Measurements from ENCODE around the gene RBM33. TPM values are rescaled to one million over a fixed set of nuclear protein-coding genes. Genes with fewer than 3 reads are reported as not detected.
A peak's percentile ranks its signal among the peaks of the same experiment; 100 is the strongest.

Gene RBM33
- total RNA-seq, 1 donor from 2014 or later, result 25.0 TPM

DNA sequence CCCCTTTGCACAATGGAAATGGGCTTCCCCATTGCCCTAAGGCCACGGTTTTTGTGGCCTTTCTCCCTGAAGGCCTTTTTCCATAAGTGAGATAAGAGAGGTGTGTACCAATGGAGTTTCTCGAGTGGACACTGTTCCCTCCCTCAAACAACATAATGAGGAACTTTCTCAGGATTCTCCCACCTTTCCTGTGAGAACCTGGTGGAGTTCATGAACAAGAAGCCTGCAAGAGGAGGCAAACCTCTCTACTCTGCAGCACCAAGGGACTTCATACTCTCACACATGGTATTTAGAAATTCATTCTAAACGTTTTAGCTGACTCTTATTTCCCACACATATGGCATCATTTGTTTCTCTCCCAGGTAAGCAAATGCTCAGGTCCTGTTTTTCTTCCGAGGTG, 7.3 kb upstream of the RBM33 start:
- no peak for DNase-seq (ENCODE audit: low read depth)
- no peak for TF ChIP-seq CTCF (IDR thresholded peaks at IDR 0.05; ENCODE audit: insufficient read depth, low read length, poor library complexity, severe bottlenecking)
- H3K36me3 ChIP-seq (ENCODE audit: control insufficient read depth, insufficient read depth, low read length), result no peaks in the 10 kb centered on the region
- no peak overlapping the region for H3K4me3 ChIP-seq (ENCODE audit: low read depth, low read length)
- H3K27me3 ChIP-seq (ENCODE audit: control insufficient read depth, insufficient read depth, low read length), result no peaks in the 10 kb centered on the region

GRCh38 chr7:155638366-155638765, 6.1 kb upstream of the RBM33 start:
- TF ChIP-seq CTCF (IDR thresholded peaks at IDR 0.05; ENCODE audit: insufficient read depth, low read length, poor library complexity, severe bottlenecking), result no peak
- no peak for DNase-seq (ENCODE audit: low read depth)

GRCh38 chr7:155639958-155640520, 4.4 kb upstream of the RBM33 start:
- no peaks in the 10 kb centered on the region for H3K36me3 ChIP-seq (ENCODE audit: control insufficient read depth, insufficient read depth, low read length)
- DNase-seq (ENCODE audit: low read depth), result no peak
- TF ChIP-seq CTCF (IDR thresholded peaks at IDR 0.05; ENCODE audit: insufficient read depth, low read length, poor library complexity, severe bottlenecking), result no peak
- no peak overlapping the region for H3K4me3 ChIP-seq (ENCODE audit: low read depth, low read length)
- no peaks in the 10 kb centered on the region for H3K27me3 ChIP-seq (ENCODE audit: control insufficient read depth, insufficient read depth, low read length)

More at GRCh38 chr7:155638366-155638765, 6.1 kb upstream of the RBM33 start:
- Histone ChIP-seq H3K36me3 (ENCODE audit: control insufficient read depth, insufficient read depth, low read length) (no peaks in the 10 kb centered on the region), H3K4me3 (ENCODE audit: low read depth, low read length) (no peak overlapping the region), H3K27me3 (ENCODE audit: control insufficient read depth, insufficient read depth, low read length) (no peaks in the 10 kb centered on the region)

GRCh38 chr7:155640629-155641028, 3.8 kb upstream of the RBM33 start:
- H3K36me3 ChIP-seq (ENCODE audit: control insufficient read depth, insufficient read depth, low read length), result no peaks in the 10 kb centered on the region
- TF ChIP-seq CTCF (IDR thresholded peaks at IDR 0.05; ENCODE audit: insufficient read depth, low read length, poor library complexity, severe bottlenecking), result no peak
- DNase-seq (ENCODE audit: low read depth), result no peak
- H3K4me3 ChIP-seq (ENCODE audit: low read depth, low read length), result no peak overlapping the region
- H3K27me3 ChIP-seq (ENCODE audit: control insufficient read depth, insufficient read depth, low read length), result no peaks in the 10 kb centered on the region

- DNase-seq (ENCODE audit: low read depth), result no peak
- no peaks in the 10 kb centered on the region for H3K36me3 ChIP-seq (ENCODE audit: control insufficient read depth, insufficient read depth, low read length)
- H3K27me3 ChIP-seq (ENCODE audit: control insufficient read depth, insufficient read depth, low read length), result no peaks in the 10 kb centered on the region
- no peak for TF ChIP-seq CTCF (IDR thresholded peaks at IDR 0.05; ENCODE audit: insufficient read depth, low read length, poor library complexity, severe bottlenecking)
- H3K4me3 ChIP-seq (ENCODE audit: low read depth, low read length), result peak overlapping the region; percentile 88
Observed at GRCh38 chr7:155643804-155644177, 670 bp upstream of the RBM33 start.

GRCh38 chr7:155644971-155645509, 579 bp downstream of the RBM33 start:
- Histone ChIP-seq H3K4me3 (ENCODE audit: low read depth, low read length) (peak overlapping the region; percentile 88), H3K36me3 (ENCODE audit: control insufficient read depth, insufficient read depth, low read length) (peaks cover 2% of the 10 kb centered on the region), H3K27me3 (ENCODE audit: control insufficient read depth, insufficient read depth, low read length) (no peaks in the 10 kb centered on the region)
- TF ChIP-seq CTCF (IDR thresholded peaks at IDR 0.05; ENCODE audit: insufficient read depth, low read length, poor library complexity, severe bottlenecking), result no peak
- DNase-seq (ENCODE audit: low read depth), result no peak

Measured in kidney epithelial cell (primary cell).